Upper lobe of left lung (tissue), 6 donors: ENCODE measurements around the gene CNTNAP5. TPM values are rescaled to one million over a fixed set of nuclear protein-coding genes. Genes with fewer than 3 reads are reported as not detected.

Source experiments
- ATAC-seq, 2 donors: fragments of 200-7000 bp; cut with Tn5 transposase; one replicate each; pipeline ENCODE4 v1.9.1; 2022; ENCODE audit warnings: mild to moderate bottlenecking in 2 of 2, moderate library complexity in 2 of 2; ENCODE audit not compliant: low FRiP score in 2 of 2
- DNase-seq, 2 donors: peaks; one replicate each; pipeline ENCODE4 v3.0.0-alpha.2; 2019 to 2020
- H3K27ac ChIP-seq, 4 donors: fragments of 200-600 bp; sonication (generic); one replicate each; pipeline ENCODE4 v1.5.1; 2016 to 2019
- H3K27me3 ChIP-seq, 4 donors: fragments of 200-600 bp; sonication (generic); one replicate each; pipeline ENCODE4 v1.5.1; 2017 to 2019
- H3K36me3 ChIP-seq, 4 donors: fragments of 200-600 bp; sonication (generic); one replicate each; pipeline ENCODE4 v1.5.1; 2016 to 2019
- H3K4me1 ChIP-seq, 4 donors: fragments of 200-600 bp; sonication (generic); one replicate each; pipeline ENCODE4 v1.5.1; 2018 to 2019
- H3K4me3 ChIP-seq, 4 donors: fragments of 200-600 bp; sonication (generic); one replicate each; pipeline ENCODE4 v1.5.1; 2017 to 2019; ENCODE audit warnings: mild to moderate bottlenecking in 2 of 4, moderate library complexity in 1 of 4
- H3K9me3 ChIP-seq, 4 donors: fragments of 200-600 bp; sonication (generic); one replicate each; pipeline ENCODE4 v1.5.1; 2018 to 2019
- CTCF ChIP-seq, 6 experiments: fragments of 450-650 bp in 4 of 6; fragments of 200-600 bp in 2 of 6; sonication (generic) in 2 of 6; IDR thresholded peaks; one replicate each; pipeline ENCODE4 v1.5.1; 2016 to 2019; ENCODE audit warnings: antibody characterized with exemption in 6 of 6
- EP300 ChIP-seq, 4 donors: sonication (generic); formaldehyde crosslinking; IDR thresholded peaks; one replicate each; pipeline ENCODE4 v1.5.1; 2017; ENCODE audit warnings: antibody characterized with exemption in 4 of 4, control low read depth in 2 of 4
- POLR2A ChIP-seq, 4 donors: fragments of 450-650 bp; IDR thresholded peaks; one replicate each; pipeline ENCODE4 v1.5.1; 2016 to 2017; ENCODE audit warnings: antibody characterized with exemption in 4 of 4, mild to moderate bottlenecking in 2 of 4
- POLR2AphosphoS5 ChIP-seq, 2 donors: sonication (generic); formaldehyde crosslinking; IDR thresholded peaks; one replicate each; pipeline ENCODE4 v1.5.1; 2017; ENCODE audit warnings: antibody characterized with exemption in 2 of 2
- whole genome bisulfite sequencing, 2 donors: methylation state at CpG; one replicate each; pipeline ENCODE4 v1.1.5; 2017 to 2018; 5-methylcytosine and 5-hydroxymethylcytosine counted together
- total RNA-seq, 6 donors: library from RNA; depleted of rRNA in 4 of 6; stranded (reverse); fragments of >200 nt in 4 of 6; gene quantifications; one replicate each; pipeline versions ENCODE4 v1.1.0 to v1.2.1, GENCODE V29; 2016 to 2021
- donor health status: DM: no; HTN: no; CAD: no; lungs with moderate emphysema.
- donor health status: DM: no; HTN: yes; CAD: no; lungs with severe emphysema.

The CNTNAP5 gene
- total RNA-seq, 6 donors from 2014 or later, result not detected

- ATAC-seq (no peak), DNase-seq (no peak)
- 67 to 68% methylated on average over 9 of the region's 9 CpGs for WGBS, 2 donors
- Histone ChIP-seq H3K36me3 (no peaks in the 10 kb centered on the region), H3K4me3 (no peak overlapping the region), H3K27ac (no peak overlapping the region), H3K4me1 (no peaks in the 10 kb centered on the region), H3K27me3 (no peaks in the 10 kb centered on the region), H3K9me3 (no peaks in the 10 kb centered on the region)
- TF ChIP-seq CTCF (IDR thresholded peaks at IDR 0.05) (no peak), EP300 (IDR thresholded peaks at IDR 0.05) (no peak)
Observed at GRCh38 chr2:124913868-124914267, 888.8 kb downstream of the CNTNAP5 start.

- ATAC-seq, result no peak
- Histone ChIP-seq H3K9me3 (no peaks in the 10 kb centered on the region), H3K4me3 (no peak overlapping the region), H3K36me3 (no peaks in the 10 kb centered on the region), H3K27ac (no peak overlapping the region), H3K27me3 (no peaks in the 10 kb centered on the region), H3K4me1 (no peaks in the 10 kb centered on the region)
- 91 to 100% methylated on average over 1 of the region's 1 CpG for WGBS, 2 donors
- no peak for TF ChIP-seq EP300 (IDR thresholded peaks at IDR 0.05)
- TF ChIP-seq CTCF (IDR thresholded peaks at IDR 0.05), result no peak
- no peak for TF ChIP-seq POLR2A (IDR thresholded peaks at IDR 0.05)
- TF ChIP-seq POLR2AphosphoS5 (IDR thresholded peaks at IDR 0.05), result no peak
- no peak for DNase-seq
Observed at GRCh38 chr2:124915567-124915966, 890.5 kb downstream of the CNTNAP5 start.

- no peak for DNase-seq
- Histone ChIP-seq H3K9me3 (no peaks in the 10 kb centered on the region), H3K4me3 (no peak overlapping the region), H3K27me3 (no peaks in the 10 kb centered on the region), H3K36me3 (no peaks in the 10 kb centered on the region), H3K27ac (no peak overlapping the region), H3K4me1 (no peaks in the 10 kb centered on the region)
- no peak for ATAC-seq
- 73 to 76% methylated on average over 2 of the region's 2 CpGs for WGBS, 2 donors
- no peak for TF ChIP-seq EP300 (IDR thresholded peaks at IDR 0.05)
- TF ChIP-seq POLR2AphosphoS5 (IDR thresholded peaks at IDR 0.05), result no peak
- no peak for TF ChIP-seq POLR2A (IDR thresholded peaks at IDR 0.05)
Observed at GRCh38 chr2:124919296-124919695, 894.2 kb downstream of the CNTNAP5 start.

- no peaks in the 10 kb centered on the region for H3K9me3 ChIP-seq
- DNase-seq (no peak), ATAC-seq (no peak)
- no peak overlapping the region for H3K27ac ChIP-seq
- no peaks in the 10 kb centered on the region for H3K27me3 ChIP-seq
- H3K36me3 ChIP-seq, result no peaks in the 10 kb centered on the region
- H3K4me1 ChIP-seq, result no peaks in the 10 kb centered on the region
- TF ChIP-seq EP300 (IDR thresholded peaks at IDR 0.05) (no peak), CTCF (IDR thresholded peaks at IDR 0.05) (no peak), POLR2A (IDR thresholded peaks at IDR 0.05) (no peak), POLR2AphosphoS5 (IDR thresholded peaks at IDR 0.05) (no peak)
- 84 to 92% methylated on average over 1 of the region's 1 CpG for WGBS, 2 donors
- H3K4me3 ChIP-seq, result no peak overlapping the region
Observed at GRCh38 chr2:124920448-124920847, 895.4 kb downstream of the CNTNAP5 start.

- Histone ChIP-seq H3K27me3 (no peaks in the 10 kb centered on the region), H3K9me3 (no peaks in the 10 kb centered on the region), H3K36me3 (no peaks in the 10 kb centered on the region), H3K4me1 (no peaks in the 10 kb centered on the region), H3K27ac (no peak overlapping the region), H3K4me3 (no peak overlapping the region)
- TF ChIP-seq CTCF (IDR thresholded peaks at IDR 0.05) (no peak), POLR2A (IDR thresholded peaks at IDR 0.05) (no peak), POLR2AphosphoS5 (IDR thresholded peaks at IDR 0.05) (no peak), EP300 (IDR thresholded peaks at IDR 0.05) (no peak)
- 79 to 92% methylated on average over 5 of the region's 5 CpGs for WGBS, 2 donors
- DNase-seq, result no peak
- no peak for ATAC-seq
Observed at GRCh38 chr2:124921191-124921590, 896.1 kb downstream of the CNTNAP5 start.
